GM18873 (cell line): Measurements from ENCODE around the gene ATRNL1.

Experiments
- ATAC-seq: cut with Tn5 transposase; IDR thresholded peaks from one replicate; pipeline ENCODE4 v1.9.1; 2021; ENCODE audit warnings: mild to moderate bottlenecking, moderate library complexity, moderate number of reproducible peaks; ENCODE audit not compliant: unreplicated experiment, low FRiP score

The ATRNL1 gene

GRCh38 chr10:115558252-115558651 is 465.1 kb downstream of the ATRNL1 start:
- no peak for ATAC-seq

GRCh38 chr10:115566867-115567266 is 473.7 kb downstream of the ATRNL1 start:
- ATAC-seq, result no peak

GRCh38 chr10:115572740-115573455 is 479.7 kb downstream of the ATRNL1 start:
- no peak for ATAC-seq

- no peak for ATAC-seq
These were observed 487.1 kb downstream of the ATRNL1 start for GRCh38 chr10:115580239-115580638.

GRCh38 chr10:115593060-115593459 is 499.9 kb downstream of the ATRNL1 start:
- ATAC-seq, result no peak

- ATAC-seq, result no peak
These were observed 511.5 kb downstream of the ATRNL1 start for GRCh38 chr10:115604627-115605026.

GRCh38 chr10:115606086-115606485 is 512.9 kb downstream of the ATRNL1 start:
- no peak for ATAC-seq

GRCh38 chr10:115606741-115607140 is 513.6 kb downstream of the ATRNL1 start:
- ATAC-seq, result no peak

- no peak for ATAC-seq
These were observed 531.3 kb downstream of the ATRNL1 start for GRCh38 chr10:115624448-115624847.

- ATAC-seq, result no peak
These were observed 535.5 kb downstream of the ATRNL1 start for GRCh38 chr10:115628616-115629015.

GRCh38 chr10:115638246-115638645 is 545.1 kb downstream of the ATRNL1 start:
- no peak for ATAC-seq

- no peak for ATAC-seq
These were observed 556.1 kb downstream of the ATRNL1 start for GRCh38 chr10:115649217-115649616.

GRCh38 chr10:115653473-115653872 is 560.3 kb downstream of the ATRNL1 start:
- no peak for ATAC-seq

GRCh38 chr10:115654961-115655360 is 561.8 kb downstream of the ATRNL1 start:
- ATAC-seq, result no peak

- ATAC-seq, result no peak
These were observed 564.1 kb downstream of the ATRNL1 start for GRCh38 chr10:115657161-115657860.

- ATAC-seq, result no peak
These were observed 566.5 kb downstream of the ATRNL1 start for GRCh38 chr10:115659616-115660015.

GRCh38 chr10:115660391-115660790 is 567.2 kb downstream of the ATRNL1 start:
- ATAC-seq, result no peak

GRCh38 chr10:115662422-115662821 is 569.3 kb downstream of the ATRNL1 start:
- no peak for ATAC-seq

- no peak for ATAC-seq
These were observed 572.4 kb downstream of the ATRNL1 start for GRCh38 chr10:115665549-115665948.

GRCh38 chr10:115674496-115674895 is 581.3 kb downstream of the ATRNL1 start:
- no peak for ATAC-seq

GRCh38 chr10:115696747-115697146 is 603.6 kb downstream of the ATRNL1 start:
- no peak for ATAC-seq

GRCh38 chr10:115706026-115706425 is 612.9 kb downstream of the ATRNL1 start:
- no peak for ATAC-seq
